ENCODE results near the gene MYL10.

DNA sequence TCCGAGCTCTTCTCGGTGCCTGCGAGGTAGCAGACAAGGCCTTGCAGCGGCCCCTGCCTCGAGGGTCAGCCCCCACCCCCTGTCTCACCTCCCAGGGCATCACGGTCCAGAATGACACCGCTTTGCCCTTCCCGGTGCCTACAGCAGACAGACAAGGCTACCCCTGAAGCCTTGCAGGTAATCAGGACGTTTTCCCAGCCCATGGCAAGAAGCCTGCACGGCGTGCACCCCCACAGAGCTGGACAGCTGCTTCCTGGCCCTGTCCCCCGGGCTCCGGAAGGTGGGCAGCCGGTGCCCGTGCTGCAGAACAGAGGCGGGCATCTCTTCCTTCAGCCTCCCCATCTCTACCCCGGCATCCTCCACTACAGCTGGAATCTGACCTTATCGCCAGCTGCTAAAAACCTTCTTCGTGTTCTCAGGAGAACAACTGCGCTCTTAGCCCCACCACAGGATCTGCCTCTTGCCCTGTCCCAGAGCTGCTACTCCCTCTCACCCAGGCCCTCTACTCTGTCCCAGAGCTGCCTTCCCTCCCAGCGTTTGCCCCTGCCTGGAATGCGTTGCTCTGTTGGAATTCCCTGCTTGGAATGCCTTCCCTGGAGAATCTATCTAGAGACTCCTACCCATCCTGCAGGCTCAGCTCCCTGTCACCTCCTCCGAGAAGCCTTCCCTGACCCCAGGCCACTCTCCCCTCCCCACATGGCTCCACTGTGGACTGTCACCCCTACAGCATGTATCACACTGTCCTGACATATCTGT, 4.7 kb downstream of the MYL10 start:
- TF ChIP-seq POLR2A (IDR thresholded peaks at IDR 0.05) (no peak), POLR2AphosphoS5 (IDR thresholded peaks at IDR 0.05) (no peak), EP300 (IDR thresholded peaks at IDR 0.05; ENCODE audit: low read depth) (no peak)
- TF ChIP-seq, protein P1, sequence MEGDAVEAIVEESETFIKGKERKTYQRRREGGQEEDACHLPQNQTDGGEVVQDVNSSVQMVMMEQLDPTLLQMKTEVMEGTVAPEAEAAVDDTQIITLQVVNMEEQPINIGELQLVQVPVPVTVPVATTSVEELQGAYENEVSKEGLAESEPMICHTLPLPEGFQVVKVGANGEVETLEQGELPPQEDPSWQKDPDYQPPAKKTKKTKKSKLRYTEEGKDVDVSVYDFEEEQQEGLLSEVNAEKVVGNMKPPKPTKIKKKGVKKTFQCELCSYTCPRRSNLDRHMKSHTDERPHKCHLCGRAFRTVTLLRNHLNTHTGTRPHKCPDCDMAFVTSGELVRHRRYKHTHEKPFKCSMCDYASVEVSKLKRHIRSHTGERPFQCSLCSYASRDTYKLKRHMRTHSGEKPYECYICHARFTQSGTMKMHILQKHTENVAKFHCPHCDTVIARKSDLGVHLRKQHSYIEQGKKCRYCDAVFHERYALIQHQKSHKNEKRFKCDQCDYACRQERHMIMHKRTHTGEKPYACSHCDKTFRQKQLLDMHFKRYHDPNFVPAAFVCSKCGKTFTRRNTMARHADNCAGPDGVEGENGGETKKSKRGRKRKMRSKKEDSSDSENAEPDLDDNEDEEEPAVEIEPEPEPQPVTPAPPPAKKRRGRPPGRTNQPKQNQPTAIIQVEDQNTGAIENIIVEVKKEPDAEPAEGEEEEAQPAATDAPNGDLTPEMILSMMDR (IDR thresholded peaks at IDR 0.05) = no peak

All from transverse colon (tissue), 4 donors.